K562 (cell line): ENCODE results near the gene MARS1.
A peak's percentile ranks its signal among the peaks of the same experiment; 100 is the strongest.

Source experiments
- CREB5 ChIP-seq: fragments of 250-450 bp; sonication (Bioruptor Pico); IDR thresholded peaks from 2 replicates; pipeline ENCODE4 v1.5.0; 2020; ENCODE audit warnings: mild to moderate bottlenecking
- FOXJ2 ChIP-seq: fragments of 200-800 bp; sonication (Bioruptor generic); IDR thresholded peaks from 2 replicates; pipeline ENCODE4 v1.6.1; 2016; ENCODE audit warnings: missing genetic modification characterization, missing compliant biosample characterization
- MED1 ChIP-seq: sonication (generic); formaldehyde crosslinking; IDR thresholded peaks from 2 replicates; pipeline ENCODE4 v1.8.1; 2023; ENCODE audit warnings: missing genetic modification reagents, borderline replicate concordance
- POLR2A ChIP-seq: fragments of 450-650 bp; conservative IDR thresholded peaks from 2 replicates; pipeline ENCODE4 v1.6.1; 2016
- RBM39 ChIP-seq: fragments of 200-400 bp; formaldehyde crosslinking; optimal IDR thresholded peaks from 2 replicates; pipeline ENCODE3; 2018; ENCODE audit warnings: low read depth, low read length
- UBTF ChIP-seq, 2 experiments: IDR thresholded peaks; 2 replicates each; pipeline ENCODE4 v1.6.1; 2012; ENCODE audit warnings: improper control_type of control experiment in 2 of 2, low read depth in 2 of 2, low read length in 2 of 2, borderline replicate concordance in 1 of 2
- ZBTB11 ChIP-seq, 3 experiments: fragments of 200-800 bp in 1 of 3; fragments of 250-450 bp in 1 of 3; fragments of 450-650 bp in 1 of 3; sonication (Bioruptor Pico) in 1 of 3; sonication (Bioruptor generic) in 1 of 3; formaldehyde crosslinking in 1 of 3; IDR thresholded peaks; 2 replicates each; pipeline versions ENCODE4 v1.6.1 to v1.8.0; 2016 to 2022; ENCODE audit warnings: mild to moderate bottlenecking in 2 of 3, missing genetic modification characterization in 2 of 3, missing compliant biosample characterization in 1 of 3, moderate library complexity in 1 of 3
- ZNF175 ChIP-seq: fragments of 200-800 bp; sonication (Bioruptor generic); IDR thresholded peaks from 2 replicates; pipeline ENCODE4 v1.6.1; 2016; ENCODE audit warnings: low read depth, mild to moderate bottlenecking, missing genetic modification characterization, missing compliant biosample characterization
- ZNF274 ChIP-seq: IDR thresholded peaks from 2 replicates; pipeline ENCODE4 v1.6.1; 2011; ENCODE audit warnings: low read depth, mild to moderate bottlenecking, low read length, moderate library complexity, borderline replicate concordance
- ZNF785 ChIP-seq: fragments of 250-450 bp; sonication (Bioruptor Pico); IDR thresholded peaks from 2 replicates; pipeline ENCODE4 v1.4.0; 2020; ENCODE audit warnings: mild to moderate bottlenecking
- TF ChIP-seq, protein P1 (sequence below), 3 experiments: IDR thresholded peaks in 2 of 3; conservative IDR thresholded peaks in 1 of 3; 2 replicates each; pipeline ENCODE4 v1.5.1; 2011 to 2012; ENCODE audit warnings: low read length in 3 of 3, mild to moderate bottlenecking in 3 of 3, control low read depth in 2 of 3, improper control_type of control experiment in 1 of 3, inconsistent platforms in 1 of 3, low read depth in 1 of 3, mixed read lengths in 1 of 3, moderate library complexity in 1 of 3; ENCODE audit not compliant: insufficient read depth in 2 of 3

GRCh38 chr12:57552835-57553313 is 65.0 kb downstream of the MARS1 start:
- TF ChIP-seq ZNF175 (no peak), RBM39 (no peak), FOXJ2 (tag) (no peak), ZNF785 (CRISPR knock-in tag) (no peak), ZNF274 (no peak), CREB5 (CRISPR knock-in tag) (no peak), ZBTB11 (CRISPR knock-in tag; IDR thresholded peaks at IDR 0.05) (no peak), MED1 (CRISPR knock-in tag) (no peak), POLR2A (no peak), UBTF (IDR thresholded peaks at IDR 0.05; ENCODE audit: borderline replicate concordance in 1 of 2, low read depth in 2 of 2, low read length in 2 of 2) (0 out of 4 replicates have a peak, but pooled peaks of 1 of the 2 experiments have one; percentile 43)
- TF ChIP-seq, protein P1, sequence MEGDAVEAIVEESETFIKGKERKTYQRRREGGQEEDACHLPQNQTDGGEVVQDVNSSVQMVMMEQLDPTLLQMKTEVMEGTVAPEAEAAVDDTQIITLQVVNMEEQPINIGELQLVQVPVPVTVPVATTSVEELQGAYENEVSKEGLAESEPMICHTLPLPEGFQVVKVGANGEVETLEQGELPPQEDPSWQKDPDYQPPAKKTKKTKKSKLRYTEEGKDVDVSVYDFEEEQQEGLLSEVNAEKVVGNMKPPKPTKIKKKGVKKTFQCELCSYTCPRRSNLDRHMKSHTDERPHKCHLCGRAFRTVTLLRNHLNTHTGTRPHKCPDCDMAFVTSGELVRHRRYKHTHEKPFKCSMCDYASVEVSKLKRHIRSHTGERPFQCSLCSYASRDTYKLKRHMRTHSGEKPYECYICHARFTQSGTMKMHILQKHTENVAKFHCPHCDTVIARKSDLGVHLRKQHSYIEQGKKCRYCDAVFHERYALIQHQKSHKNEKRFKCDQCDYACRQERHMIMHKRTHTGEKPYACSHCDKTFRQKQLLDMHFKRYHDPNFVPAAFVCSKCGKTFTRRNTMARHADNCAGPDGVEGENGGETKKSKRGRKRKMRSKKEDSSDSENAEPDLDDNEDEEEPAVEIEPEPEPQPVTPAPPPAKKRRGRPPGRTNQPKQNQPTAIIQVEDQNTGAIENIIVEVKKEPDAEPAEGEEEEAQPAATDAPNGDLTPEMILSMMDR (IDR thresholded peaks at IDR 0.05 in 2 of 3, conservative IDR thresholded peaks at IDR 0.05 in 1 of 3; ENCODE audit: insufficient read depth in 2 of 3, low read depth in 1 of 3, low read length in 3 of 3), result no peak
